HG02852 (cell line): ENCODE measurements around the gene GRIN3A.
"Not testable (repeated sequence)": the region's sequence is repeated elsewhere in the genome, so short reads cannot be mapped to it uniquely, and the experiment has no call there.

ENCODE experiments used
- ATAC-seq: cut with Tn5 transposase; IDR thresholded peaks from one replicate; pipeline ENCODE4 v1.9.1; 2021; ENCODE audit warnings: mild to moderate bottlenecking, moderate library complexity; ENCODE audit not compliant: unreplicated experiment

GRIN3A gene

DNA sequence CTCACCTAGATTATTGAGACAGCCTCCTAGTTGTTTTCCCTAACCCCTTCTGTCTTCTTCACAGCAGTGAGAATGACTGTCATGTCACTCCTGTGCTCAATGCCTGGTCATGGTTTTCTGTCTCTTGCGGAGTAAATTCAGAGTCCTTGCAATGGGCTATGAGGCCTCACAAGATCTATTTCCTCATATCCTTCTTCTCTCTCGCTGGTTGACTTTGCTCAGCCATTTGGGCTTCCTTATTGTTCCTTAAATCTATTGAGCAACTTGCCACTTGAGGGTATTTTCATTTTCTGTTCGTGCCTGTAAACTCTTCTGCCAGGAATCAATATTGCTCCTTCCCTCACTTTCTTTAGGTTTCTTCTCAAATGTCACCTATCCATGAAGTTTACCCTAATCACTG, 152.7 kb downstream of the GRIN3A start:
- ATAC-seq = no peak

DNA sequence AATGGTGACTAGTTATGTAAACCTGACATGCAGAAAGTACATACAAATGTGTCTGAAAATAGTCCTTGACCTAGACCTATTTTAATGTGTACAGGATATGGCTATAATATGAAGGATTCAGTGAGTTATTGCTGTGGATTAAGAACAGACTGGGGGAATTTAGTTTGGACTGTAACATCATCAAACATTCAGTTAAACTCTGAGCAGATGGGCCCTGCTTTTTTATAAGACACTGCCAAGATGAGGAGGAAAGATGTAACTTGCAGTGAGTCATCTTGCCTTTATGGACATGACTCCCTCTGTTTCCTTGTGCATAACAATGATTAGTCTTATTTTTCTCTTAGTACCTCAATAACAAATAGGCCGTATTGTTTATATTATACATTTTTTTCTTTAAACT, 155.9 kb downstream of the GRIN3A start:
- ATAC-seq = no peak

DNA sequence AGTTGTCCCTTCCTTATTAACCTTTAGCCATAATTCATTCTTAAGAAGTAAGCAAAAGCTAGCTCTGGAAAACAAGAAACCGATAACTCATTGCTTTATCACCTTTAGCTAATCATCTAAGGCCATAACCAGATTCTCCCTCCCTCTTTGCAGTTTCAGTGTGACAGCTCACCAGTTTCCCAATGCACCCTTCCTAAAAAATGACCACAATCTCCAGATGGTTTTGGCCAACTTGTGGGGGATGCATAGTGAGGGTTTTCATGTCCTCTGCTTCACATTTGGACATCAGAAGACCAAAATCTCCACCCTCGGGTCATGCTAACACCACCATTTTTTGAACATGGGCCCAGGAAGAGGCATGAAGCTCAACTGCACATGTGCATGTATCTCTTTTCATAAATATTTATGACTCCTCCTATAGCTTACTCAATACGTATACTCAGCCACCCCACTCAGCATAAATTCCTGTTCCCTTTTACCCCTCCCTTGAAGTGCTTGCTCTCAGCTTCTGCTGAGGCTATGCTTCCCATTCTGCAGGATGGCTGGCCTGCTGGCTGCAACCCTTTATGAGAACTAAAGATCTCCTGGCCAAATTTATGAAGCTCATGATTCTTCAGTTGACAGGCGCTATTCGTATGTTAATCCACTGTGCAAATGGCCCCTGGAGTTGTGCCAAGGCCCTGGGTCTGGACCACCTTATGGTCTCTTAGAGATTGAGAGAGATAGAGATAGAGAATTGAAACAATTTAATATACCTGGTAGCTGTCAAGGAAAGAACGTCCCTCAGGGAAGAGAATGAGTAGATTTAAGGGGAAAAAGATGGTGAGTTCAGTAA, 158.5 kb downstream of the GRIN3A start:
- no peak for ATAC-seq

DNA sequence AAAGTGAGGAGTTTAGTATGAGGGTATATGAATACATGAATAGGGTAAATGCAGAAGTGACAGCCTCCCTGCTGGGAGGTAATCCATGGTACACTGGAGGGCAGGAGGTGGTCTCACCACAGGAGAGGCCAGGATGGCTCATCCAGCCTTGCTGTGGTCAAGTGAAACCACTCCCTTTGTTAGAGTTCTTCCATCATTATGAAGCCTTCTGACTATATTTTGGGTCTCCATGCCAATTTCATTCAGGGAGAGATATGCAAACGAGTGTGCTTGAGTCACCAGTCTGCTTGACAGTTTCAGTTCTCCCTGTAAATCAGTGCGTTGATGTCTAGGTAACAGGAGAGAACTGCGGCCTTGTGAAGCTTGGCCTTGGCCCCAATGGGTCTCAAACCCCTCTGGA, 160.1 kb downstream of the GRIN3A start:
- peak; percentile 67 for ATAC-seq

DNA sequence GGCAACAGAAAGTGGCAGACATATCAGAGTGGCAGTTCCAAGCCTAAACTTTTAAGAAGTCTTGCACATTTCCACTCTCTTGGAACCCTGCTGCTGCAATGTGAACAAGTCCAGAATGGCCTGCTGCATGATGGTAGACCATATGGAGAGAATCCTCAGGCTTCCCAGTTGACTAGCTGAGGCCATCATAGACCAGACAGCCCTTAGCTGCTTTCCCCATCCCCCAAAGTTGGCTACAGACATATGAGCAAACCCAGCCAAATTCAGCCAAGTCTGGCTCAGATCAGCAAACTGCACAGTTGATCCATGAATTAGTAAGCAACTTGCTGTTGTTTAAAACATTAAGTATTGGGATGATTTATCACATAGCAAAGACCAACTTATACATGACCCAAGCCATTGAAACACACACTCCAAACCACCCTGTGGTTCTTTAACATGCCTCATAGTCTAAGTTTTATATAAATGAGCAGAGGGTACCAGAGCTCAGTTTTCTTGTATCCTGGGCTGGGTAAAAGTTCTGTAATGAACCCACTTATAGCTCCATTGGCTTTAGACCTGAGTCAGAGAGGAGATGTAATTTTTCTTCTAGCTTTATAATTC, 163.6 kb downstream of the GRIN3A start:
- ATAC-seq = no peak

DNA sequence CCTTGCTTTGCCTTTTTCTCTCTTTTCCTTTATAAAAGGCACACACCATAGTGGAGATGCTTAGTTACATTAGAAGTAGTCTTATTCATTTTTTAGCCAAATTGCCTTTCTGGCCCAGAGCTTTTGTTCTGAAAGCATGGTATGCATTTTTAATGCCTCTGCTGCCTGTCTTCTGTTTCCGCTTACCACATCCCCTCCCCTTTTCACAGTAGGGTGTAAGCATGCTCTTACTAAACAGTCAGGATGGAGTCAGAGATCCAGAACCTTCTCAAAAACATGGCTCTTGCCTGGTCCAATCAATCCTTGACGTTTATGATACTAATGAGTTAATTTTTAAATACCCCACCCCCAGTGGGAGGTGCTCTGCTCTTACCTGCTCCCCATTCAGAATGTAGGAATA, 166.1 kb downstream of the GRIN3A start:
- no peak for ATAC-seq

DNA sequence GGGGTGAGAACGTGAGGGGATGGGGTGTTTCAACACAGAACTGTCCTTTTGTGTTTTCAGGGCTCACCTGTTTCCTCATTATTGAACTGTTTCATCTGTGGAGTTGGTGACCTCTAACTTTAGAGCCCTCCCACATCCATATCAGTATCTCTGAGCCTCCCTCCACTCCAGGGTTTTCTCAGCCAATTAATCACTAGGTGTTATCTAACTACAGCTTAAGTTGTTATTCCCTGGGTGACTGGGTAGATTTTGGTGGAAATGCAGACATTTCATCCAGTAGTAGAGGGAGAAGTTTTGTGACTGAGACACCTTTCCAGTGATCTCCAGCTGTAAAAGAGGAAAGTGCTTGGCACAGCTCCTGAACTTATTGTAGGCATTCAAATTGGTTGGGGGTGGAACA, 167.3 kb downstream of the GRIN3A start:
- no peak for ATAC-seq

DNA sequence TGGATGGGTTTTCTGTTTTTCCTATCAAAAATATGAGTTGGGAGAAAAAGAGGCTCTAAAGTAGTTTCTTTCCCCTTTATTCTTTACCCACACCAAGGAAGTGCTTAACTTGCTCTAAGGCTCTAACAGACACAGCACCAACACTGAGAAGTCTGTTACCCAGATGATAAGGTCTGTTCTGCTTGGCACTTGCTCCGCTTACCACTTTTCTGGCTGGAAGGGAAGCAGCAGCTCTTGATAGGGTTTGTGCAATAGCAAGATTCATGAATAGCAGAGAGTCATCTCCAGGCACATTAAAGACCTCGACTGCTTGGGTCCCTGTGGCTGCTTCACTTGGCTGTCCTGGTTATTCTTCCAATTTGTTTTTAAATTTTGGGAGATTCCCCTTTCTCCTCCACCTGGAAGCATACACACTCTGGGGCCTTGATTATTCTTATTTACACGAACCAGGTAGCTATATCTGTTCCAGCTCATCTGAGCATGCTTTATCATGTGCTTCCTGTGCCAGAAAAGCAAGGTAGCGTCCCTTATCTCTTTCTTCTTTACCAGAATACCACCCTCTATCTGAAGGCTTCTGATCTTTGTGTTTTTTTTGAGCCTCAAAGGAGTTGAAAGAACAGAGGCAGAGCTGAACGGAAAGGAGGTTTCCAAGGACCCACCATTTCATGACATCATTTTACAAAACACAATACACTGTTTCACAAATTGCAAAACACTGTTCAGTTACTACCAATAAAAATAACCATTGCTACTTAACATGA, 168.5 kb downstream of the GRIN3A start:
- ATAC-seq = no peak

DNA sequence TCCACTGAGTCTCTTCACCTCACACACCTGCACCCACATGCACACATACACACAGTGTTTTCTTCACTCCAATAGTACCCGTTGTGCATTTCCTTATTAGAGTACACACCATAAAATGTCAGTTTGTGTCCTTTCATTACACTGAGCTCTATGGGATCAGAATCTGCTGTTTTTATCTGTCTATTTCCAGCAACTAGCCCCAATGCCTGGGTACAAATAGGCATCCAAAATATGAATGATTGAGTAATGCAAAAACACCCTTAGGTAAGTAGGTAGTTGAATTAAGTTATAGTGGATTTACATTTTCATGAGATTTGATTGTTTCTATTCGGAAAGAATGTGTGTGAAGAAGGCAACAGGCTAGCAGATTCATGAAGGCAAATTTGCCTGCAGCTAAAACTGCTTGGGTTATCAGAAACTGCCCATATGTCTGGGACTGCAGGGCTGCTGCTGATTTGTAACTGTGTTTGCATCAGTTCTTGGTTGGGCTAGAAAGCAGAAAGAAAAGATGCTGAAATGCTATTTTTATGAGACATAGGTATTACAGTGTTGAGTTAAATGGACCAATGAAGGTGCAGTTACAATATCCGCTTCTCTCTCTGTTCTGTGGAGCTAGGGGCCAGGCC, 170.6 kb downstream of the GRIN3A start:
- ATAC-seq = no peak

DNA sequence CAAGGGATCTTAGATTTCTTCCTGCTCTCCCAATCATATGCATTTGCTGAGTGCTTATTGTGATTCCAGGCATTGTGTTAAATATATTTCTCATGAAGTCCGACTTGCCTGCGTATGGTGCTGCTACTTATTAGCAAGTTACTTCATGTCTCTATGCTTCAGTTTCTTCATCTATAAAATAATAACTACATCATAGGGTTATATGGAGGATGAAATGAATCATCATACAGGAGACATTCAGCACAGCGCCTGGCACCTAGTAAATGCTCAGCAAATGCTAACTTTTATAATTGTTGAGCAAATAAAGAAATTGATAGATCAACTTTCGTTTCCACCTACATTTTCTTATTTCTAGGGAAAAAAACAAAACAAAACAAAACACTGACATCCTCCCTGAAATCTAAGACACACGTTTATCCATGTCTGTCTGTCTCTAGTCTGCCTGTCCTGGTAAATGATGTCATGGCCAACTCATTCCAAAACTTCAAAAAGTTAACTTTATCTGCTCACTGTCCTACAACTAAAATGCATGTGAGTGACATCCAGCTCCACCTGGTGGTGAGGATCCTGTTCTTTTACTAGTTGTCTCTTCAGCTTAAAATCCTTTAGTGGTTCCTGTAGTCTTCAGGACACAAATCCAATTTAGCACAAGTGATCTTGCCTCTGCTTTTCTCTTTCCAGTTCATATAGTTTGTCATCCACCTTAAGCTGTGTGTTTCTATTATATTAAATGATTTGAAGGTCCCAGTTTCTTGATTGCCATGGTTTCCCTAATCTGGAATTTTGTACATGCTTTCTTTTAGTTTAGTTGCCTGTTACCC, 171.3 kb downstream of the GRIN3A start:
- ATAC-seq = peak; percentile 83

DNA sequence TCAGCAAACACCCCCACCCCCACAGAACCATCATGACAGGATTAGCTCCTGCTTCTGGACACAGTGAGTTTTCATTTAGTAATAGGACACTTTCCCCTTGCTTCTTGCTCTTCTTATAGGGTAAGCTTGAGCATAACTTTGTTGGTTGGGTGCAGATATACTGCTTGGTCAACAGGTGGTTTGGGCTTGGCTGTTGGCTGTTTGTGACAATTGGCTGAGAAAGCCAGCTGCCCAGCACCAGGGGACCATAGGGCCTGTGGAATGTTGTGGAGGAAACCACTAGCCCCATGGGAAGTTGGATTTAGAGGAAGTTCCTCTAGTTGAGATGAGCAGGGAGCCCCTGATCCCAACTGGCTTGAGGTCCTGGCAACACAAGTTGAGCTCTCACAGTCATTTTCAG, 174.2 kb downstream of the GRIN3A start:
- ATAC-seq = no peak

DNA sequence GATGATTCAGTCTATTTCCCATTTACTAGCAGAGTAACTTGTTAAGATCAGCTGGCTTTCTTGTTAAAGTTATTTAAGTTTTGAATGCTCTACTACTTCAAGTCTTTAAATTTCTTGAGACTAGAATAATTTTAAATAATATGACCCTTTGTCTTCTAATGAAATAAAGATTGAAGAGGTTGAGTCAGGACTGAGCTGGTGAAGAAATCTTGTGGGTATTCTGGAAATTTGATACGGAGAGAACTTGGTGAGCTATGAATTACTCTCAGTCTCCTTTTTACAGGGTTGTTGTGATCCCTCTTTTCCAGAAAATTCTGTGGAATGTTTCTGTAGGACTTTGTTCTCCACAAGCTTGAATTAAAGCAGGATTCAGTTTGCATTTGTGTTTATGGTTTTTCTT, 175.5 kb downstream of the GRIN3A start:
- no peak for ATAC-seq

DNA sequence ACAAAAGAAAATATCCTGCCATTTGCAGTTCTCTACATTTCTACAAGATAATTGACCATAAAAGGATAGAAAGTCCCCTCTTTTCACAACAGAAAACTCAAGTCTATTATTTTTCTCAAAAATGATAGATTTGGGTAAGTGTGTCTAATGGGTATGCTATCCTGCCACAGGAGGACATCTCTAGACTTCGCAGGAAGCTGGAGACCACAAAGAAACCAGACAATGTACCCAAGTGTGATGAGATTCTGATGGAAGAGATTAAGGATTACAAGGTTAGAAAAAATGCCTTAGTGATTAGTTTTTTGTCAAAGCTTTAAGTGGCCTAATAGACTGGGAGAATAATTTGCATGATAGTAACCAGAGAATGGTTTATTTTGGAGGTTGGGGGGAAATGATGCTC, 176.7 kb downstream of the GRIN3A start:
- no peak for ATAC-seq

DNA sequence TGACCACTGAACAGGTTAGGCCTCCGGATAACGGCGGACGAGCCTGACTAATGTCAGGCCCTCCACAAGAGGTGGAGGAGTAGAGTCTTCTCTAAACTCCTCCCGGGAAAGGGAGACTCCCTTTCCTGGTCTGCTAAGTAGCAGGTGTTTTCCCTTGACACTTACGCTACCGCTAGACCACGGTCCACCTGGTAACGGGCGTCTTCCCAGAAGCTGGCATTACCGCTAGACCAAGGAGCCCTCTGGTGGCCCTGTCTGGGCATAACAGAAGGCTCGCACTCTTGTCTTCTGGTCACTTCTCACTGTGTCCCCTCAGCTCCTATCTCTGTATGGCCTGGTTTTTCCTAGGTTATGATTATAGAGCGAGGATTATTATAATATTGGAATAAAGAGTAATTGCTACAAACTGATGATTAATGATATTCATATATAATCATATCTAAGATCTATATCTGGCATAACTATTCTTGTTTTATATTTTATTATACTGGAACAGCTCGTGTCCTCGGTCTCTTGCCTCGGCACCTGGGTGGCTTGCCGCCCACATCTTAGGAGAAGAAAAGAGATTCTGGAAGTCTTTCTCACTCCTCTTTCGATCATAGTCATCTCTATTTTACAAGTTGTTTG, 188.9 kb downstream of the GRIN3A start:
- not testable (repeated sequence) for ATAC-seq

DNA sequence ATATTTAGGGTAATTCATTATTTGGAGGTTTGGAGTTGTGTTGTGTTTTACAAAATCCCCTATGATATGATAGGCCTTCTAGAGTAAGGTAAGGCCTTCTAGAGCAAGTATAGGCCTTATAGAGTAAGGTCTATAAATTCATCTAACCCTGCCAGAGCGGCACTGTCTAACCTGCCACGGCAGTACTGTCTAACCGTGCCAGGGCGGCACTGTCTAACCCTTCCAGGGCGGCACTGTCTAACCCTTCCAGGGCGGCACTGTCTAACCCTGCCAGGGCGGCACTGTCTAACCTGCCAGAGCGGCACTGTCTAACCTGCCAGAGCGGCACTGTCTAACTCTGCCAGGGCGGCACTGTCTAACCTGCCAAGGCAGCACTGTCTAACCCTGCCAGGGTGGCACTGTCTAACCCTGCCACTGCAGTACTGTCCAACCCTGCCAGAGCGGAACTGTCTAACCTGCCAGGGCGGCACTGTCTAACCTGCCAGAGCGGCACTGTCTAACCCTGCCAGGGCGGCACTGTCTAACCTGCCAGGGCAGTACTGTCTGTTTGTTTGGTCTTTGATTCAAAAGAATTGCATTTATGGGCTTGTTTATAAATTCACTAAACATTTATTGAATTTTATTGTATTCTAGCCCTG, 195.2 kb downstream of the GRIN3A start:
- no peak for ATAC-seq

DNA sequence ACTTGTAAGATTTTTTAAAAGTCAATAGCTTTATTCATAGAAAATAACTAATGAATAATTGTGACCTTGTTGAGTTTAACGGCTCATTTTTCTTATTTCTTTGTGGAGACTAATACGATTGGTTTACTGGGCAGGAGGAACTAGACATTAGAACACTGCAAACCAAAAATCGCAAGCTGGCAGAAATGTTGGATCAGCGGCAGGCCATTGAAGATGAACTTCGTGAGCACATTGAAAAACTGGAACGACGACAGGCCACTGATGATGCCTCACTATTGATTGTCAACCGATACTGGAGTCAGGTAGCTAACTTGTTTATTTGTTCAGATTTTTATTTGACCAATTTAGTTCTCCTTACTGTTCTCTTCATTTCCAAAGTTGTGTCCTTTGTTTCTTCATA, 198.4 kb downstream of the GRIN3A start:
- ATAC-seq = no peak

DNA sequence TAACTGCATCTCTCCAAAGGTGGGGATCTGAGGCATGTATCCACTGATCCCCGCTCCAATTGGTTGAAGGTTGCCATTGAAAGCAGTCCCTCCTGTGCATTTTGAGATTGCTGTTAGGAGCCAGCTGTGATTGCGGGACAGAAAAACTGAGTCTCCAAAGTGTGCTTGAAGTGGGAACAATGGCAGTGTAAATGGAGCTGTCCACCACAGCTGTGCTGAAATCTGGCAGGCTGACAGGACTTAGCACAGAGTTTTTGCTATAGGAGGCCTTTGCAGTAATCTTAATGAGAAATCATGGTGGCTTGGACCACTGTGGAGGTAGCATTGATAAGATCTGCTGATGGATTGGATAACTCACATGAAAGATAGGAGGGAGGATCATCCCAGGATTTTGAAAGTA, 201.5 kb downstream of the GRIN3A start:
- ATAC-seq = no peak

DNA sequence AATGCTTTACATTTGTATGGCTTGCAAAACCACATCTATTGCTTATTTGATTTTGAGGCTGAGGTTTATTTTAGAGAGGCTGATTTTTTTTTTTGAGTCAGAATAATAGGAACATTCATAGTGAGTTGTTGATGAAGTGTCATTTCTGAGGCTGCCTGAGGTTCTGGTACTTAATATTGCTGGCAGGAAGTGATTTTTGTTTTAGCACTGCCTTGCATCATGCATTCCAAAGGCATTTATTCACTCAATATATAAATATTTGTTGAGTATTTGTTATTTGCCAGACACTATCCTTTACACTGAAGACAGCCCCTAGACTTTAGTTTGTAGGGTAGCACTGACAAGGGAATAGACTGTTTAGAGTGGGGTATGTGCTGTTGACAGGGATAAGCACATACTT, 202.1 kb downstream of the GRIN3A start:
- ATAC-seq = no peak

DNA sequence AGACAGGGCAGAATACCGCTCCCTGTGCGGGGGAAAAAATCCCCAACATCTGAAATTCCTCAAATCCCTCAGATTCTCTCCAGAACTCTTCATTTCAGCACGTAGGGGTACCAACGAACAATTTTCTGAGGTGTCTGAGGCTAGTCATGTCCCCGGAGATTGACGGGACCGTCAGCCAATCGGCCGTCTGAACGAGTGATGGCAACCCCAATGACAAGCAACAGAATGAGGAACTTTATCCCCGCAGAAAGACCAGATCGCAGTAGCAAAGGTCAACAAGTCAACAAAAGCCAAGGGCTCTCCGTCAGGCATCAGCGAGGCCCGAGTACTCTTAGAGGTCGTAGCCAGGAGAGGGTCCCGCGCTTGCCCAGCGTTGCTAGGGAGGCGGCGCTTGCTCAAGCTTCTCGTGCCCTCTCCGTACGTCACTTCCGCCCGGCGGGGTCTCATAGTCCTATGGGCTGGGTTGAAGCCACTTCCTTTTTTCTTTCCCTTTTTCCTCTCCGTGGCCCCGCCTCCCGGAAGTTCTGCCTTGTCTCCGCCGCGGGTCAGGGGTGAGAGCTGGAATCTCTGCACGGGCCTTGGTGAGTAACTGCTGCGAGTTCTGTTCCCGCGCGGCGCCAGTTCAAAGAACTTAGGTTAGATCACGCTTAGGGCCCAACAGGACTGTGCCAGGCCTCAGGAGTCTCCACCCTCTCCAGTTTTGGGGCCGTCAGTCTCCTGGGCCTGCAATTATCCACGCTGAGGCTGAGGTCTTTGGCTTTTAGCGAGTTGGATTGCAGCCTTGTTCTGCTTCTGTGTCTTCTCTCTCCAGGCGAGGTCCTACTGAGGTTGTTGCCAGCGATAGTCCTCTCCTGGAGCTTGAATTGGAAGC, 204.9 kb downstream of the GRIN3A start, which contains the start of gene RNF20:
Gene RNF20 (plus strand): TSS at position 520 of the 871 bp plus-strand sequence. CDS start 1,571 bp downstream, outside the sequence.
- ATAC-seq = peak; percentile 98
